Neural cell (in vitro differentiated cells): ENCODE measurements around the gene CPPED1. TPM values are rescaled to one million over a fixed set of nuclear protein-coding genes. Genes with fewer than 3 reads are reported as not detected.

Source experiments
- H2AFZ ChIP-seq: fragments of 200-600, 300-800 bp; sonication (generic), shearing (Covaris generic); 2 replicates; pipeline ENCODE4 v1.6.0; 2014; ENCODE audit warnings: low read depth, mild to moderate bottlenecking, antibody characterized with exemption, low read length, moderate library complexity
- H3F3A ChIP-seq: fragments of 200-600 bp; shearing (Covaris generic); 2 replicates; pipeline ENCODE4 v1.6.1; 2016; ENCODE audit warnings: mild to moderate bottlenecking, moderate library complexity, mixed read lengths, antibody characterized with exemption, low read length; ENCODE audit not compliant: insufficient read depth, poor library complexity, severe bottlenecking
- H3K27ac ChIP-seq: fragments of 200-600, 300-800 bp; sonication (generic), shearing (Covaris generic); 2 replicates; pipeline ENCODE4 v1.5.1; 2014; ENCODE audit warnings: mild to moderate bottlenecking, low read length, moderate library complexity
- H3K27me3 ChIP-seq: fragments of 300-800, 200-600 bp; sonication (generic), shearing (Covaris generic); 2 replicates; pipeline ENCODE4 v1.6.0; 2014; ENCODE audit warnings: mild to moderate bottlenecking, low read depth, low read length, moderate library complexity; ENCODE audit not compliant: insufficient read depth
- H3K36me3 ChIP-seq: fragments of 300-800, 200-600 bp; sonication (generic), shearing (Covaris generic); 2 replicates; pipeline ENCODE4 v1.5.1; 2014; ENCODE audit warnings: mild to moderate bottlenecking, antibody characterized with exemption, low read length, moderate library complexity; ENCODE audit not compliant: insufficient read depth
- H3K4me2 ChIP-seq: fragments of 300-800, 200-600 bp; sonication (generic), shearing (Covaris generic); 2 replicates; pipeline ENCODE4 v1.6.0; 2014; ENCODE audit warnings: mild to moderate bottlenecking, low read length
- H3K4me3 ChIP-seq: fragments of 300-800, 200-600 bp; sonication (generic), shearing (Covaris generic); 2 replicates; pipeline ENCODE4 v1.5.1; 2014; ENCODE audit warnings: mild to moderate bottlenecking, low read length, moderate library complexity
- H3K79me2 ChIP-seq: fragments of 200-600 bp; shearing (Covaris generic); replicated peaks from 2 replicates; pipeline ENCODE4 v1.6.0; 2014; ENCODE audit warnings: mild to moderate bottlenecking, low read length, moderate library complexity; ENCODE audit not compliant: insufficient read depth
- H3K9ac ChIP-seq: fragments of 300-800, 200-600 bp; sonication (generic), shearing (Covaris generic); 2 replicates; pipeline ENCODE4 v1.6.1; 2016; ENCODE audit warnings: mild to moderate bottlenecking, low read length, mixed read lengths
- H3K9me2 ChIP-seq: fragments of 200-600 bp; shearing (Covaris generic); 2 replicates; pipeline ENCODE4 v1.6.1; 2016; ENCODE audit warnings: mild to moderate bottlenecking, low read length, mixed read lengths; ENCODE audit not compliant: insufficient read depth
- H3K9me3 ChIP-seq: fragments of 200-600, 300-800 bp; sonication (generic), shearing (Covaris generic); 2 replicates; pipeline ENCODE4 v1.6.1; 2016; ENCODE audit warnings: mild to moderate bottlenecking, mixed run types, low read length, moderate library complexity, mixed read lengths
- H4K20me1 ChIP-seq: fragments of 200-600 bp; shearing (Covaris generic); 2 replicates; pipeline ENCODE4 v1.6.1; 2016; ENCODE audit warnings: mild to moderate bottlenecking, mixed run types; ENCODE audit not compliant: insufficient read depth
- CTCF ChIP-seq: fragments of 450-650 bp; IDR thresholded peaks from 2 replicates; pipeline ENCODE4 v1.5.1; 2014; ENCODE audit warnings: antibody characterized with exemption, mild to moderate bottlenecking, moderate library complexity; ENCODE audit not compliant: poor library complexity, severe bottlenecking
- EP300 ChIP-seq: fragments of 450-650 bp; conservative IDR thresholded peaks from 2 replicates; pipeline ENCODE4 v1.6.1; 2014; ENCODE audit warnings: antibody characterized with exemption, mild to moderate bottlenecking, moderate library complexity; ENCODE audit not compliant: poor library complexity, severe bottlenecking
- EZH2 ChIP-seq: fragments of 200-600, 300-800 bp; shearing (Covaris generic), sonication (generic); IDR thresholded peaks from 2 replicates; pipeline ENCODE4 v1.6.1; 2014; ENCODE audit warnings: antibody characterized with exemption, low read length, borderline replicate concordance, mild to moderate bottlenecking; ENCODE audit not compliant: insufficient read depth, poor library complexity, severe bottlenecking
- MXI1 ChIP-seq: fragments of 450-650 bp; conservative IDR thresholded peaks from 2 replicates; pipeline ENCODE4 v1.6.1; 2014; ENCODE audit warnings: antibody characterized with exemption, mild to moderate bottlenecking; ENCODE audit not compliant: poor library complexity, severe bottlenecking
- POLR2AphosphoS5 ChIP-seq: IDR thresholded peaks from 2 replicates; pipeline ENCODE4 v1.6.1; 2012
- RAD21 ChIP-seq: fragments of 450-650 bp; conservative IDR thresholded peaks from 2 replicates; pipeline ENCODE4 v1.6.1; 2014; ENCODE audit warnings: antibody characterized with exemption, mild to moderate bottlenecking, moderate library complexity
- REST ChIP-seq: IDR thresholded peaks from 2 replicates; pipeline ENCODE4 v1.6.1; 2012; ENCODE audit warnings: borderline replicate concordance
- SMC3 ChIP-seq: fragments of 450-650 bp; conservative IDR thresholded peaks from 2 replicates; pipeline ENCODE4 v1.6.1; 2014; ENCODE audit warnings: antibody characterized with exemption, mild to moderate bottlenecking, moderate library complexity; ENCODE audit not compliant: poor library complexity
- TAF1 ChIP-seq: IDR thresholded peaks from 2 replicates; pipeline ENCODE4 v1.6.1; 2012; ENCODE audit warnings: low read depth
- polyA plus RNA-seq: library from polyadenylated mRNA; depleted of rRNA; stranded (reverse); fragments of >200 nt; gene quantifications from 2 replicates; pipeline ENCODE4 v1.2.3, GENCODE V29; 2014

CPPED1 gene
- polyA plus RNA-seq, 1 donor from 2014 or later: 2.5 TPM

GRCh38 chr16:12724226-12724625 lies 79.5 kb downstream of the CPPED1 start:
- no peak overlapping the region for H3K4me2 ChIP-seq
- H3F3A ChIP-seq: no peaks in the 10 kb centered on the region
- H2AFZ ChIP-seq: no peak overlapping the region
- no peaks in the 10 kb centered on the region for H3K9me2 ChIP-seq
- TF ChIP-seq RAD21: no peak
- no peak for TF ChIP-seq POLR2AphosphoS5
- no peak for TF ChIP-seq CTCF
- no peak for TF ChIP-seq EP300
- no peak for TF ChIP-seq EZH2
- TF ChIP-seq REST: no peak
- no peak for TF ChIP-seq SMC3
- no peak for TF ChIP-seq MXI1
- TF ChIP-seq TAF1: no peak
- H3K9ac ChIP-seq: no peak overlapping the region
- H3K9me3 ChIP-seq: no peaks in the 10 kb centered on the region
- no peaks in the 10 kb centered on the region for H3K36me3 ChIP-seq
- no peak overlapping the region for H3K27ac ChIP-seq
- H3K27me3 ChIP-seq: no peaks in the 10 kb centered on the region
- H3K79me2 ChIP-seq: no peaks in the 10 kb centered on the region
- no peaks in the 10 kb centered on the region for H4K20me1 ChIP-seq
- no peak overlapping the region for H3K4me3 ChIP-seq

GRCh38 chr16:12723681-12724080 lies 80.0 kb downstream of the CPPED1 start:
- no peaks in the 10 kb centered on the region for H3K79me2 ChIP-seq
- no peak overlapping the region for H2AFZ ChIP-seq
- H3K27me3 ChIP-seq: no peaks in the 10 kb centered on the region
- H3K9me3 ChIP-seq: no peaks in the 10 kb centered on the region
- H3K9me2 ChIP-seq: no peaks in the 10 kb centered on the region
- no peak overlapping the region for H3K4me2 ChIP-seq
- H3K27ac ChIP-seq: no peak overlapping the region
- no peak overlapping the region for H3K9ac ChIP-seq
- no peaks in the 10 kb centered on the region for H3K36me3 ChIP-seq
- no peak overlapping the region for H3K4me3 ChIP-seq
- TF ChIP-seq RAD21: no peak
- no peak for TF ChIP-seq REST
- TF ChIP-seq MXI1: no peak
- no peak for TF ChIP-seq EP300
- TF ChIP-seq EZH2: no peak
- TF ChIP-seq TAF1: no peak
- no peak for TF ChIP-seq SMC3
- no peak for TF ChIP-seq POLR2AphosphoS5
- no peak for TF ChIP-seq CTCF
- no peaks in the 10 kb centered on the region for H3F3A ChIP-seq
- H4K20me1 ChIP-seq: no peaks in the 10 kb centered on the region
